Vagina (tissue), 2 donors: ENCODE results near the gene PPIF. TPM values are rescaled to one million over a fixed set of nuclear protein-coding genes. Genes with fewer than 3 reads are reported as not detected.
"Not testable (repeated sequence)": the region's sequence is repeated elsewhere in the genome, so short reads cannot be mapped to it uniquely, and the experiment has no call there.

Experiments
- DNase-seq, 2 donors: peaks; one replicate each; pipeline ENCODE4 v3.0.0-alpha.2; 2017; ENCODE audit errors: extremely low spot score in 2 of 2
- H3K27ac ChIP-seq: fragments of 200-600 bp; sonication (generic); one replicate; pipeline ENCODE4 v1.5.1; 2019
- H3K27me3 ChIP-seq: fragments of 200-600 bp; sonication (generic); one replicate; pipeline ENCODE4 v1.5.1; 2019
- H3K36me3 ChIP-seq, 2 donors: fragments of 200-600 bp; sonication (generic); one replicate each; pipeline ENCODE4 v1.5.1; 2017 to 2019
- H3K4me1 ChIP-seq: fragments of 200-600 bp; sonication (generic); one replicate; pipeline ENCODE4 v1.5.1; 2019
- H3K4me3 ChIP-seq, 2 donors: fragments of 200-600 bp; sonication (generic); 1 replicate in 1 of 2; 2 replicates in 1 of 2; pipeline ENCODE4 v1.5.1; 2016 to 2019
- H3K9me3 ChIP-seq: fragments of 200-600 bp; sonication (generic); one replicate; pipeline ENCODE4 v1.5.1; 2019
- CTCF ChIP-seq, 3 experiments: fragments of 450-650 bp in 2 of 3; fragments of 200-600 bp in 1 of 3; sonication (generic) in 1 of 3; IDR thresholded peaks; one replicate each; pipeline ENCODE4 v1.5.1; 2017 to 2019; ENCODE audit warnings: antibody characterized with exemption in 3 of 3, mild to moderate bottlenecking in 2 of 3, moderate library complexity in 2 of 3
- POLR2A ChIP-seq, 2 donors: fragments of 450-650 bp; IDR thresholded peaks; one replicate each; pipeline ENCODE4 v1.6.1; 2017; ENCODE audit warnings: antibody characterized with exemption in 2 of 2, mild to moderate bottlenecking in 2 of 2, moderate library complexity in 2 of 2
- POLR2AphosphoS5 ChIP-seq, 2 donors: sonication (generic); formaldehyde crosslinking; IDR thresholded peaks; one replicate each; pipeline ENCODE4 v1.9.0; 2017; ENCODE audit warnings: antibody characterized with exemption in 2 of 2, mild to moderate bottlenecking in 2 of 2, low read depth in 1 of 2; ENCODE audit not compliant: insufficient read depth in 1 of 2
- intact Hi-C: fragments of 100-400 bp; cut with DNase I; formaldehyde crosslinking; loops from one replicate; pipeline ENCODE4 v1.15.1; 2023
- total RNA-seq: library from RNA; depleted of rRNA; stranded (reverse); fragments of >200 nt; gene quantifications from one replicate; pipeline ENCODE4 v1.2.3, GENCODE V29; 2016

The PPIF gene
- total RNA-seq, 1 donor from 2014 or later, result 44.7 TPM

GRCh38 chr10:79336739-79337138, 10.5 kb upstream of the PPIF start:
- Histone ChIP-seq H3K9me3 (no peaks in the 10 kb centered on the region), H3K36me3 (no peaks in the 10 kb centered on the region), H3K4me3 (no peak overlapping the region), H3K27me3 (no peaks in the 10 kb centered on the region), H3K4me1 (no peaks in the 10 kb centered on the region), H3K27ac (no peak overlapping the region)
- no peak for DNase-seq
- intact Hi-C loops, result no loop called here
- no peak for TF ChIP-seq POLR2A (IDR thresholded peaks at IDR 0.05)
- no peak for TF ChIP-seq CTCF (IDR thresholded peaks at IDR 0.05)
- TF ChIP-seq POLR2AphosphoS5 (IDR thresholded peaks at IDR 0.05; ENCODE audit: insufficient read depth in 1 of 2, low read depth in 1 of 2), result no peak

GRCh38 chr10:79337783-79338469, 9.3 kb upstream of the PPIF start:
- intact Hi-C loops, H3K4me3 ChIP-seq, DNase-seq, H3K9me3 ChIP-seq, H3K27ac ChIP-seq, H3K4me1 ChIP-seq, H3K27me3 ChIP-seq, H3K36me3 ChIP-seq: not testable (repeated sequence)

GRCh38 chr10:79339266-79339665, 8.0 kb upstream of the PPIF start:
- DNase-seq, result no peak
- no peaks in the 10 kb centered on the region for H3K27me3 ChIP-seq
- H3K4me1 ChIP-seq, result peaks cover 8% of the 10 kb centered on the region
- TF ChIP-seq POLR2A (IDR thresholded peaks at IDR 0.05) (no peak), POLR2AphosphoS5 (IDR thresholded peaks at IDR 0.05; ENCODE audit: insufficient read depth in 1 of 2, low read depth in 1 of 2) (no peak), CTCF (IDR thresholded peaks at IDR 0.05) (no peak)
- H3K27ac ChIP-seq, result no peak overlapping the region
- no peaks in the 10 kb centered on the region for H3K9me3 ChIP-seq
- no peak overlapping the region for H3K4me3 ChIP-seq
- intact Hi-C loops, result no loop called here
- no peaks in the 10 kb centered on the region for H3K36me3 ChIP-seq

- no peaks in the 10 kb centered on the region for H3K27me3 ChIP-seq
- no peaks in the 10 kb centered on the region for H3K36me3 ChIP-seq
- no peak overlapping the region for H3K4me3 ChIP-seq
- H3K9me3 ChIP-seq, result no peaks in the 10 kb centered on the region
- no peak for TF ChIP-seq POLR2A (IDR thresholded peaks at IDR 0.05)
- no peak for TF ChIP-seq CTCF (IDR thresholded peaks at IDR 0.05)
- TF ChIP-seq POLR2AphosphoS5 (IDR thresholded peaks at IDR 0.05; ENCODE audit: insufficient read depth in 1 of 2, low read depth in 1 of 2), result no peak
- DNase-seq, result no peak
- intact Hi-C loops, result no loop called here
- H3K4me1 ChIP-seq, result peaks cover 8% of the 10 kb centered on the region
- no peak overlapping the region for H3K27ac ChIP-seq
Measured at GRCh38 chr10:79340646-79341244, 6.5 kb upstream of the PPIF start.

GRCh38 chr10:79342295-79342761, 4.9 kb upstream of the PPIF start:
- Histone ChIP-seq H3K36me3 (no peaks in the 10 kb centered on the region), H3K27me3 (no peaks in the 10 kb centered on the region), H3K4me1 (peaks cover 15% of the 10 kb centered on the region), H3K27ac (peak overlapping the region; percentile 1), H3K9me3 (no peaks in the 10 kb centered on the region), H3K4me3 (no peak overlapping the region)
- TF ChIP-seq CTCF (IDR thresholded peaks at IDR 0.05) (no peak), POLR2AphosphoS5 (IDR thresholded peaks at IDR 0.05; ENCODE audit: insufficient read depth in 1 of 2, low read depth in 1 of 2) (no peak), POLR2A (IDR thresholded peaks at IDR 0.05) (no peak)
- no peak for DNase-seq
- intact Hi-C loops, result no loop called here
